ENCODE measurements around the gene OR8S1. TPM values are rescaled to one million over a fixed set of nuclear protein-coding genes. Genes with fewer than 3 reads are reported as not detected.

The OR8S1 gene
- total and polyA plus RNA-seq, 2 donors (not counting 3 experiments of a cell fraction or from before 2014, with no cell fraction given): not detected

GRCh38 chr12:48567731-48568130 is 42.3 kb downstream of the OR8S1 start:
- H3K9me3 ChIP-seq (replicated peaks; ENCODE audit: control insufficient read depth, insufficient read depth, low read length): no peaks in the 10 kb centered on the region
- no peak for FAIRE-seq
- no peak overlapping the region for H3K27ac ChIP-seq (ENCODE audit: insufficient read depth, low read depth, low read length)
- intact Hi-C loops (cut with micrococcal nuclease) (no loop called here), dilution Hi-C loops (cut with MboI; ENCODE audit: extremely low pct_ligation_motif_present, low sequenced_read_pairs) (no loop called here)
- no peak overlapping the region for H3K4me2 ChIP-seq (ENCODE audit: insufficient read depth, low read length)
- POLR2A ChIA-PET: no interaction called here
- BruUV-seq (replicated peaks): no TSS peak
- peaks cover 6 to 15% of the 10 kb centered on the region in 2 experiments for H3K27me3 ChIP-seq (ENCODE audit: control insufficient read depth in 2 of 2, insufficient read depth in 2 of 2, low read length in 2 of 2)
- H3K9me1 ChIP-seq (replicated peaks; ENCODE audit: control insufficient read depth, extremely low read depth, insufficient read depth, low read length): no peaks in the 10 kb centered on the region
- no peak for DNase-seq (ENCODE audit: low read depth, low spot score)
- no peaks in the 10 kb centered on the region for H3K4me1 ChIP-seq (ENCODE audit: control insufficient read depth, extremely low read depth, insufficient read depth, low read length)
- TF ChIP-seq CTCF (IDR thresholded peaks at IDR 0.05; ENCODE audit: extremely low read depth in 1 of 2, insufficient read depth in 1 of 2, low read depth in 1 of 2, low read length in 2 of 2) (no peak), JUN (IDR thresholded peaks at IDR 0.05; ENCODE audit: borderline replicate concordance, insufficient read depth, insufficient read length, low read depth) (no peak), POLR2AphosphoS5 (IDR thresholded peaks at IDR 0.05; ENCODE audit: insufficient read depth, low read depth, low read length) (no peak), EZH2 (IDR thresholded peaks at IDR 0.05; ENCODE audit: borderline replicate concordance, low read depth, low read length, severe bottlenecking) (no peak), GATA2 (IDR thresholded peaks at IDR 0.05; ENCODE audit: insufficient read depth, insufficient read length, low read depth, low read length) (no peak), MYC (IDR thresholded peaks at IDR 0.05; ENCODE audit: low read depth, low read length) (no peak), POLR2A (IDR thresholded peaks at IDR 0.05; ENCODE audit: low read depth, low read length) (no peak), FOS (IDR thresholded peaks at IDR 0.05; ENCODE audit: borderline replicate concordance, insufficient read depth, low read length) (no peak)
- TF ChIP-seq, protein P1, sequence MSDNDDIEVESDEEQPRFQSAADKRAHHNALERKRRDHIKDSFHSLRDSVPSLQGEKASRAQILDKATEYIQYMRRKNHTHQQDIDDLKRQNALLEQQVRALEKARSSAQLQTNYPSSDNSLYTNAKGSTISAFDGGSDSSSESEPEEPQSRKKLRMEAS (IDR thresholded peaks at IDR 0.05; ENCODE audit: insufficient read depth, insufficient read length): no peak
- CTCF ChIA-PET: no interaction called here
- no peaks in the 10 kb centered on the region for H3K79me2 ChIP-seq (ENCODE audit: control insufficient read depth, insufficient read depth, low read length)
- no peak overlapping the region for H3K9ac ChIP-seq (replicated peaks; ENCODE audit: extremely low read depth, insufficient read depth, low read length)
- no peaks in the 10 kb centered on the region for H4K20me1 ChIP-seq (replicated peaks; ENCODE audit: control insufficient read depth, extremely low read depth, insufficient read depth, low read length)
- no peaks in the 10 kb centered on the region for H3K36me3 ChIP-seq (ENCODE audit: control insufficient read depth in 2 of 2, extremely low read depth in 1 of 2, insufficient read depth in 2 of 2, low read length in 2 of 2)
- no peak overlapping the region for H3K4me3 ChIP-seq (replicated peaks in 1 of 3; ENCODE audit: insufficient read depth in 1 of 3, low read depth in 1 of 3, low read length in 3 of 3)
- no peak overlapping the region for H2AFZ ChIP-seq (ENCODE audit: low read depth, low read length)
